ENCODE data around the gene MEOX2.

- TF ChIP-seq SMC3 (IDR thresholded peaks at IDR 0.05) (no peak), EP300 (IDR thresholded peaks at IDR 0.05) (no peak)
Measured at GRCh38 chr7:15603124-15603523, 83.4 kb downstream of the MEOX2 start.

Measured in A549 (cell line).